GM19193 (cell line): ENCODE results near the gene GP2.

Source experiments
- POLR2A ChIP-seq: IDR thresholded peaks from 4 replicates; pipeline ENCODE4 v1.6.1; 2011; ENCODE audit not compliant: insufficient read depth, insufficient read length; ENCODE audit errors: extremely low read depth

GP2 gene

DNA sequence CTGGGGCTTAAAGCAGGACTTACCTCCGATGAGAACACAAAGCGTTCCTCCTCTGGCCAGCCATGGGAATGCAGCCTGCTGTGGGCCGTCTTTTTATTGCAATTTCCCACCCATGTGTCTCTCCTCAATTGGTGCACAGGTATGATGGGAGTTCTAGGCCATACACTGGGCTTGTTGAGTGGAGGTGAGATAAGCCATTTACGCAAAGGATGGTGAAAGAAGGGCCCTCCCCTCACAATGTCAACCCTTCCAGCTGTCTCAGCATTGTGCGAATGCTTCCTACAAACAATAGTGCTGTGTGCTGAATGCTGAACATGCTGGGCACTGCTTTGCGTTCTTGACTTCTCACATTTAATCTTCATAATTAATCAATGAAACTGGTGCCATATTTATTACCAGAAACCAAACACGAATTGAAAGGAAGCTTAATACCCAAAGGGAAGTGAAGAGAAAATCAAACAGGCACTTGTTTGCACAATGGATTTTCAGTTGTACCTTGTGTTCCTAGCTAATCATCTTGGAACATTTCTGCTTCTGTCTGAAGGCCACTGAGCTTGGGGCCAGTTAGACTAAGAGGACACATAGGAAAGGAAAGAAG lies at the start of gene GP2:
GP2 (minus strand) TSS at position 70 of the 598 bp plus-strand sequence. CDS start 1,082 bp downstream, outside the sequence.
- TF ChIP-seq POLR2A: no peak

DNA sequence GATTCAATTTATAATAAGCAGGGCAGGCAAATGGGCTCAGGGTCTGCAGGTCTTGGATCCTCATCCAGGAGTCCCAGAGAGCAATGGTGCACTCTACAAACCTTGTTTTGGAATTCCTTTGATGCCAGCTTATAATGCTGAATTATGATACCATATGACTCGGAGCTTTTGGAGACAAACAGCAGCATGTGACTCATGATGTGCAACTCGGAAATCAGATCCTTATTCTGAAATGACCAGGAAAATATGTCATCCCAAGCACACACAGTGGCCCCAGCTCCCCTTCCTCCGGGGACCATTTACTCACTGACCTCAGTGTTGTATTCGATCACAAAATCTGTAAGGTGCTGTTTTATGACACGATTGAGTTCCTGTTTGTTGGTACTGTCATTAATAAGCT lies 45.4 kb upstream of the GP2 start:
- TF ChIP-seq POLR2A: no peak

GRCh38 chr16:20369452-20370054 lies 42.2 kb upstream of the GP2 start:
- no peak for TF ChIP-seq POLR2A

DNA sequence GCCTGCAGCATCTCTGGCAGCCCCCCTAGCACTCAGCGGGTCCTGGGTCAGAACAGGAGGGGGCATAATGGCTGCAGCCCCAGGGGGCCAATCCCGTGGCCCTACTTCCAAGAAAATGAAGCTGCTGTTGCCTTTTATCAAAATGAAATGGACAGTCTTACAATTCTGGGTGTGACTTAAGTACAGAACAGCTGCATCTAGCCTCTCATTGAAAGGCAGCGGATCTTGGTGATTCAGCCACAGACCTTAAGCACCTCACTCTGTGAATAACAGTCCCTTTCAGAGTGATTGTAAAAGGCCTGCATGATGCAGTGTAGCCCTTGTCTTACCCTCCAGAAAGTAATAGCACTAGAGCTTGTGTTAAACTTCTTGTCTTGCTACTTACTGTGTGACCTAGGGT lies 36.7 kb upstream of the GP2 start:
- no peak for TF ChIP-seq POLR2A

- TF ChIP-seq POLR2A: no peak
Measured at GRCh38 chr16:20363191-20363590, 35.9 kb upstream of the GP2 start.

DNA sequence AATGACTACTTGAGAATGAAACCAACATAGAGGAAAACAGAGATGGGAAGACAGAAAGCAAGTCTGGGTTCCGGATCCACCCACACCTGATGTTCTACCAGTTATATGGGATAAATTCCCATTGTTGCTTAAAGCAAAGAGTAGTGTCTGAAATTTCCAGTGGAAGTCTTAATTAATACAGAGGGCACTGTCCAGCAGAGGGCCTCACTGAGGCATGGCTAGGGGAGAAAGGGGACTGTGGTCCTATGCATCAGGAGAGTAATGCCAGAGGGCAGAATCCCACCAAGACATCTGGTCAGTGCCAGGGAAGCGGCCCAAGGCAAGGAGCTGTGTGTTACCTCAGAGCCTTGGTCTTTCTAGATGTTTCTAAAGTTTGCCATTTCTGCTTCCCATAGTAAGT lies 32.7 kb upstream of the GP2 start:
- TF ChIP-seq POLR2A: no peak

- TF ChIP-seq POLR2A: no peak
Measured at GRCh38 chr16:20355114-20355782, 27.9 kb upstream of the GP2 start.

DNA sequence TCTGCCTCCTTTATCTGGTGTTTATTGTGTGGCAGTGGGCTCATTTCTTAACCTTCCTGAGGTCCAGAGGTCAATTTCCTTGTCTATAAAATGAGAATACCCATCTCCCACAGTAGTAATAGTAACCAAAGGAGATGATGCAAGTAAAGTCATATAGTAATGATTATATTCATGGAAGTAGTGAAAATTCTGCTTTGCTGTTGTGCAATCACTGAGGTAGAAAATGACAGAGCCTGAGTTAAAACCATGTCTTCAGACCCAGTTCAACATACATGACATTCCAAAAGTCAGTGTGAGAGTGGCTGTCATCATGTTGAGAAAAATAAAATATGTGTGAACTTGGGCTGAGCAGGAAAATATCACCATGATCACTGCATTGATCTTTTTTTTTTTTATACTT lies 26.1 kb upstream of the GP2 start:
- TF ChIP-seq POLR2A: no peak

- no peak for TF ChIP-seq POLR2A
Measured at GRCh38 chr16:20352615-20353014, 25.3 kb upstream of the GP2 start, which contains the start of gene UMOD. UMOD (minus strand) TSS chr16:20352715; CDS start chr16:20350737, 1,978 bp downstream.

GRCh38 chr16:20349615-20350014 lies 22.3 kb upstream of the GP2 start:
- TF ChIP-seq POLR2A: no peak

GRCh38 chr16:20348365-20349185 lies 21.3 kb upstream of the GP2 start:
- no peak for TF ChIP-seq POLR2A

DNA sequence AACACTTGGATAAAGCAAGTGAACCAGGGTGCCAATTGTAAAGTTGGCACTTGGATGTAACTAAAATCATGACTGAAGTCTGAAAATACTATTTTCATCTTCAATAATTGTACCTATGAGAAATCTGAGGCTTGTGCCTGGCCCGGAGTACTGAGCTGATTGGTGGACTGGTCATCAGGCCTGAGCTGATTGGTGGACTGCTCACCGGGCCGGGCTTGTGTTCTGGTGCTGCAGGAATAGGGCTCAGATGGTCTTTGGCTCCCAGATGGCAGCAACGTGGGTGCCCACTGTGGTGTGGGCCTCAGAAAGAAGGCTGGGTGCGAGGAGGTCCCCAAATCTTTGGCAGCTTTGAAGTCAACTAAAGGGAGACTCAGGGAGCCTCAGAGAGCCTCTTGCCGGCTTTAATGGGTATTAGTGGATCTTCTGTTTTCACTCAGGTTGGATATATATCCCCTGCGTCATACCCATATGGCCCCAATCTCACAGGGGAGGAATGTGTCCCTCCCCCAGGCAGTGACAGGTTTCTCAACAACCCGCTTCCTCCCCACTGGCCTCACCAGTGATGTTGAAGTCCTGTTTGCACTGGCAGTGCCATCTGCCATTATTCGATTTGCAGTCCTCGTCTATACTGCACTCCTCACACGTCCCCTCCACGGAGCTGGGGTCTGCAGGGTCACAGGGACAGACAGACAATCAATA lies 20.5 kb upstream of the GP2 start:
- TF ChIP-seq POLR2A: no peak

DNA sequence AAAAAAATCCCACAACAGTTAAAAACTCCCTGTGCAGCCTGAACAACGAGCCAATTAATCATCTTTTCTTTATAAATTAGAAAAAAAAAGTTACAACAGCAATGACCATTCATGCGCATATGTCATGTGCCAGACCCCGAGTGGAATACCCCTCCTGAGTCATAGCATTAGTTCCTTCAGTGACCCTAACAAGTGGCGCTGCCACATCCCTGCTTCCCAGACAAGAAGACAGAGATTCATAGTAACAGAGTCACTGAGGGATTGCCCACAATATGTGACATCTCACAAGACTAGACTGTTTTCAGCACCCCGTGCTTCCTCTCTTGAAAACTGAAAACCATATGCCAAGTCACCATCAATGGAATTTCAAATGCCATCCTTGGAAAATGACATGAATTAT lies 17.3 kb upstream of the GP2 start:
- TF ChIP-seq POLR2A: no peak

GRCh38 chr16:20339744-20340143 lies 12.4 kb upstream of the GP2 start:
- TF ChIP-seq POLR2A: no peak

DNA sequence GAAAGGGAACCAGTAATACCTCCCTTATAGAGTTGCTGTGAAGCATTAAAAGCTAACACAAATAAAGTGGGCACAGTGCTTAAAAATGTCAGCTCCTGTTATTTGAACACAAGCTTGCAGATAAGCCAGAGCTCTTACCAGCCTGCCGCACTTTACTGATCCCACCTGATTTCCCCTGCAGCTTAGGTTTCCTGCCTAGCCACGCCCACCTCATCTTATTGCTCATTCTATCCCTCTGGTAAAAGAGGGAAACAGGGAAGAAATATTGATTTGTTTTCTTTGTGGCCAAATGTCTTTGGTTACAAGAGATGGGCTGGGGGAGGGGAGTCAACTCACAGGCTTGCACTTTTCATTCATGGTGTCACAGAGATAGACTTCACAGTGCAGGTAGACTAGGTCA lies 9.6 kb upstream of the GP2 start:
- no peak for TF ChIP-seq POLR2A
